Measurements from ENCODE around the gene SLC30A1.

The SLC30A1 gene

DNA sequence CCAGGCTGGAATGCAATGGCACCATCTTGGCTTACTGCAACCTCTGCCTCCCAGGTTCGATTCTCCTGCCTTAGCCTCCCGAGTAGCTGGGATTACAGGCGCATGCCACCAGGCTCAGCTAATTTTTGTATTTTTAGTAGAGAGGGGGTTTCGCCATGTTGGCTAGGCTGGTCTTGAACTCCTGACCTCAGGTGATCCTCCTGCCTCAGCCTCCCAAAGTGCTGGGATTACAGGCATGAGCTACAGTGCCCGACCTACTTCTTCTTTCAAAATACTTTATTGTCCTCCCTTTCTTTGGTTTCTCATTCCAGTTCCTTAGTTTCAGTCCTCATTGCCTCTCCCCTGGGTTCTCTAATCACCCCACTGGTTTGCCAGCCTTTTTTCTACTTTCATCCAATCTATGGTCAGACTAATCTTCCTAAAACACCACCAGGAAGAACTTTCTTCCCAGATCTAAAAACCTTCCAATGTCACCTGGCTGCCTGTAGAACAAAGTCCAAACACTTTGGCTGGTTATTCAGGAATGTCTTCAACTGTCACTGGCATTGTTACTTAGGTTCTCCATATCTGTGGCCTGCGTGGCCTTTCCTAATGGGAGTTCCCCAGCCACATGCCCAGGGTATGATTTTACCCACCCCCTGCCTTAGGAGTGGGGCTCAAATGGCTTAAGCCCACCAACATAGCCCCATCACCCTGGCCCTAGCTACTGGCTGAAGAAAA, 29.0 kb upstream of the SLC30A1 start:
- no peak for DNase-seq (ENCODE audit: low read depth)

GRCh38 chr1:211606914-211607753, 28.2 kb upstream of the SLC30A1 start:
- no peak for DNase-seq (ENCODE audit: low read depth)

DNA sequence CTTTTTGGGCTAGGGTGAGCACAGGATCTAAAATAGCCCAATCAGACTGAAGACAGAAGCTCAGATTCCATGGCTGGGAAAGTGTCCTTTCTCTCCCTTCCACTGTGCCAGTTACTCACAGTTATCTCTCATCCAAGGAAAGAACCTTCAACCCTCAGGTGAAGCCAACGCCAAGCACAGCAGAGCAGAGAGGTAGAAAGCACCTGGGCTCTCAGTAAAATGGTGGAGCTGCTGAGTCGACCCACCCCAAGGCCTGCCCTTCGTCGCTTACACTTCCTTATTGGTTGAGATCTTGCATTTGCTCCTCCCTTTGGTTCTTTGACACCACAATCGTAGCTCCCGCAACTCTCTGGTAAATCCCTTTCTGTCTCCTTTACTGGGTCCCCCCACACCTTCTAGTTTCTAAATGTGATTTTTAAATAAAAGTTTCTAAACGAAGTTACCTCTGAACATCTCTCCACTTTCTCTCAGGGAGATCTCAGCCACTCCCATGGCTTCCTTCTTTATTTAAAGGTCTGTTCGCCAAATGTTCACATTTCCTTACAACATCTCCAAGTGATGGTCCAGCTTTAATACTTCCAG, 27.5 kb upstream of the SLC30A1 start:
- DNase-seq (ENCODE audit: low read depth), result no peak

DNA sequence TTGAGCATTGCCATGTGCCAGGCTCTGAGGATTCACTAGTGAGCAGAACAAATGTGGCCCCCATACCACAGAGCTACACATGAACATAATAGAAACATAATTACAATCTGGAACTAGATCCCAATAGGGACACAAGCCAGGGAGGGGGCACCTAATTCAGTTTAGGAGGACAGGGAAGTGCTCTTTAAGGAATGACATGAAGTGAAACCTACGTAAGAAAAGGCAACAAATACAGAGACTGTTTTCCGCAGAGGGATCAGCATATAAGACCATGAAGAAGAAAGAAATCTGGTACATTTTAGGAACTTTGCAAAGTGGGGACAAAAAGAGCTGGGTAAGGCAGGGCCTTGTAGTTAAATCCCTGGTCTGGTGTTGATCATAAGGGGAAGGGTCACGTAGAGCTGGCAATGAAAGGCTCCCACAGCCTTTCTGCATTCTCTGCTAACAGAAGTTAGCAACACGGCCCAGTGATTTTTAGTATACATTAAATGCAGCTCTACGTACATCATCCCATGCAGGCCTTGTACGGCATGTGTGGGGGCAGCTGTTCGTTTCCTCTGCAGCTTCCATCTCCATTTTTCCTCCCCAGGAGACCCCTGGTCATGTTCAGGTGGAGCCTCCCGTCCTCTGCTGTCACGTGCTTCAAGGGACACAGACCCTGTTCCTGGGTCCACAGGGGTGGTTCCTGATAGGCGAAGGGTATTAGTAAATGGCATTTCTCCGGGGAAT, 26.8 kb upstream of the SLC30A1 start:
- DNase-seq (ENCODE audit: low read depth), result no peak

DNA sequence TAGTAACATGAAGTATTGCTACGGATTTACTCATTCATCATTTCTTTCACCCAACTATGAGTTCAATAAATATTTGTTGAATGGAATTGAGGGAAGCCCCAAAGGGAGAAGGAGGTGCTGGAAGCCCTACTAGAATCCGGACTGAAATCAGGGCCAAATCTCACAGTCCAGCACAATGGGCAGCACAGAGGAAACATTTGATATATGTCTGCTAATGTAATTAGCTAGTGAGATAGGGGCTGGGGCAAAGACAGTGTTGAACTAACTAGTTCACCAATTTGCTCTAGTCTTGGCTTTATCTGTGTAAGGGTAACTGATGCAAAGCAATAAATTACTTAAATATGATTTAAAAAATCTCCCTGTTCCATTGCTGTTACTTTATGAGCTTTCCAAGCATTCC, 26.1 kb upstream of the SLC30A1 start:
- DNase-seq (ENCODE audit: low read depth), result no peak

DNA sequence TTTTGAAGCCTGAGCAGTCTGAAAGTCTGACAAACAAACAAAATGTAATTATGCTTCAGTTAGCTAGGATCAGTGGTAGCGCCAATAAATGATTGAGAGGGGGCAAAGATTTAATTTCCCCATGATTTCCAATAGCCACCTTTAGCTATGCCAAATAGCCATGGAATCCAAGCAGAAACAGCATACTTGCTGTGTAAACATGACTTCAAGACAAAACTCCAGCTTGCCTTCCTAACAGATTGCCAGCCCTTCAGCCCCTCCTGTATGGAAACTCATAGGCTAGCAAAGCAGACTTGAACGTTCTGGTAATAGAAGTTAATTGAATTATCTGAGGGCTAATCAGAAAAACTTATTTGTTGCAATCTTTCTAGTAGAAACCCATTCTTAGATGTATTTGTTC, 25.6 kb upstream of the SLC30A1 start:
- no peak for DNase-seq (ENCODE audit: low read depth)

- no peak for DNase-seq (ENCODE audit: low read depth)
These were observed 24.8 kb upstream of the SLC30A1 start for GRCh38 chr1:211603713-211604112.

GRCh38 chr1:211603191-211603701, 24.3 kb upstream of the SLC30A1 start:
- peak; percentile 77 for DNase-seq (ENCODE audit: low read depth)

DNA sequence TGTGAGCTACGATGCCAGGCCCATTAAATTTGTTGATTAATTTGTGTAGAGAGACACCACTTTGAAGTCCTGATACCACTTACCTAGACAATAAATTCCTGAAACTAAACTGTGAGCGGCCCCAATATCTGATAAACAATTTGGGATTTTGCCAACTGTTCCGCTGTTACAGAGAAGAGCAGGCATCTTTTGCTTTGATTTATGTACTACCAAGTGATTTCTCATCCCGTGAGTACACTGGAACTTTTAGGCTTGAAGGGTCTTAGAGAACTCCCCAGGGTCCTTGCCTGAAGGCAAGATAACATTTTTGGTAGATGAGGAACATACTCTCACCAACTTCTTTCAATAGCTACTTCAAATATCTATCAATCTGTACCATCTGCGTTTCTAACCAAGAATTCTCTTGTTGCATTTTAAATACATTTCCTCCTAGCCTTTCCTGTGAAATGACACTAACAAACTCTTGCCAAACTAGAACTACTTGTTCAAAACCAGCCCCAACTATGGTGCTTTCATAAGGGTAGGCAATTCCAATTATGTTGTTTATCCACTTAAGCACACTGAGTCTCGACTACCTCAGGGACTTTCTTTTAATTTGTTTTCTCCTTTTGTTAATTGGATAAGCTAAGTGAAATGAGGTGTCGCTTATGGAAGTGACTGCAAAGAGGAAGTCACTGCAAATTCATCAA, 23.2 kb upstream of the SLC30A1 start:
- no peak for DNase-seq (ENCODE audit: low read depth)

- DNase-seq (ENCODE audit: low read depth), result no peak
These were observed 22.2 kb upstream of the SLC30A1 start for GRCh38 chr1:211601159-211601558.

DNA sequence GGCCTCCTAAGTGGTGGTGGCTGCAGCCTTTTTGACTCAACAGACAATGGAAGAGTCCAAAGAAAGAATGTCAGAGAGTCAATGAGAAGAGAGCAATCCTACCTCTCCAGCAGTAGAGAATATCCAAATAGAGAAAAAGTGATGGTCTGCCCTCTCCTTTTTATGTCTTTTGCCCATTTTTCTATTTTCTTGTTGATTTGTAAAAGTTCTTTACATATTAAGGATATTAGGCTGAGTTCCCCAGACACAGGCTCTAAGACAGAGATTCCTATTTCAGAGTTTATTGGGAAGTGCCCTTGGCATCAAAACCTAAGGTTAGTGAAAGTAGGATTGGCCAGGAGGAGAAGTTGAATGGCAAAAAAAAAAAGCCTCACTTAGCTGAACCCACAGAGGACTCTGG, 20.3 kb upstream of the SLC30A1 start:
- DNase-seq (ENCODE audit: low read depth), result no peak

DNA sequence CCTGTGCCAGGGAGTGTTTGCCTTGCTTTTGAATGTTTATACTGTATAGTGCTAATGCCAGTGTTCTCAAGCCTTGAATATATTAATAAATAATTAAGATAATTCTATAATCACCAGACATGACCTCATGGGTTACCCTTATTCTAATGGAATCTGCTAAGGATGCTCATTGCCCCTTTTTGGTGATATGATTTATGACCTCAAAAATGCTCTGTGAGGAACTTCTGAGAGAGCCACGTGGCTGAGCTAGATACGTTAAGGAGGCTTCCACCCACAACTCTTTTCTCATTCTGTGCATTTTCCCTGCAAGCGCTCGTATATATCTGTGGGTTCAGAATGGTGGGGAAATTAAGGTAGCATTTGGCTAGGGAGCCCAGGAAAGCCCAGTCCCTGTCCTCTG, 19.6 kb upstream of the SLC30A1 start:
- DNase-seq (ENCODE audit: low read depth), result no peak

- DNase-seq (ENCODE audit: low read depth), result no peak
These were observed 17.6 kb upstream of the SLC30A1 start for GRCh38 chr1:211596418-211597181.

- no peak for DNase-seq (ENCODE audit: low read depth)
These were observed 16.5 kb upstream of the SLC30A1 start for GRCh38 chr1:211595419-211595818.

DNA sequence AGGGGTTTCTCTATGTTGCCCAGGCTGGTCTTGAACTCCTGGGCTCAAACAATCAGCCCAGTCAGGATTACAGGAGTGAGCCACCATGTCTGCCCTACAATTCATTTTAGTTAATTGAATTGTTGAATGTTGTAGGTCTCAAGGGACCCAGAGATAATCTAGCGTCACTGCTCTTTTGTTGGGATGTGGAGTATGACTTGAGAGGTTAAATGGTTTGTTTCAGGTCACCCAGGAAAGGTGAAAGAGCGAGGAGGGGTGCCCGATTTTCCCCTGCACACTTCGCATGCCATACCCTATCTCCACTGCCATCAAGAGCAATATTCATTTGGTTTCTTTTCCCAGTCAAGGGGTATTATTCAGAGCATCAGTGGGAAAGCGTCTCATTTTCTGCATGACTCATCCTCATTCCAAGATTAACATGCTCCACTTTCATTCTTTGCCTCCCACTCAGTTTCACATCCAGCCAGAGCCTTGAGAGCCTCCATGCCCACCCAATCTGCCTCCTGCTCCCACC, 13.1 kb upstream of the SLC30A1 start:
- DNase-seq (ENCODE audit: low read depth), result peak; percentile 90

DNA sequence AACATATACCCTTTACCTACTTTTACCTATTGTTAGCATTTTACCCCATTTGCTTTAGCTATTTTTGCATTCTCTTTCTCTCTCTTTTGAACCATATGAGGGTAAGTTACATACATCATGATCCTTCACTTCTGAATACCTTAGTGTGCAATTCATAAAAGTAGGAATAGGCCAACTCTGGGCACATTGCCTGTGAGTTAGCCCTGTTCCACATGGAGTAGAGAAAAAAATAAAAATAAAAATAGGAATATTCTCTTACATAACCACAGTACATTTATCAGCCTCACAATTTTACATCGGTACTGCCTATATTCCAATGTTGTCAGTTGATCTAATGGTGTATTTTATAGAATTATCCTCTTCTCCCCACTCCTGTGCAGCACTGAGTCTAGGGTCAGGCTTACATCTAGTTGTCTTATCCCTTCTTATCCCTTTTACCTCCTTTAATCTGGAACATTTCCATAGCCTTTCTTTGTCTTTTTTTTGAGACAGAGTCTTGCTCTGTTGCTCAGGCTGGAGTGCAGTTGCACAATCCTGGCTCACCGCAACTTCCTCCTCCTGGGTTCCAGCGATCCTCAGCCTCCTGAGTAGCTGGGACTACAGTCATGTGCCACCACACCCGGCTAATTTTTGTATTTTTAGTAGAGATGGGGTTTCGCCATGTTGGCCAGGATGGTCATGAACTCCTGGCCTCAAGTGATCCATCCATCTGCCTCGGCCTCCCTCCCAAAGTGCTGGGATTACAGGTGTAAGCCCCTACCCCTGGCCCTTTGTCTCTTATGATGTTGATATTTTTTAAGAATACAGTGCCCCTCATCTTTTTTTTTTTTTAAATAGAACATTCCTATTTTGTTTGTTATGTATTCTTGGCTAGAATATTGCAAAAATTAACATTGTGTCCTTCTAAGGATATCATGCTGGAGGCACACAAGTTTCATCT, 11.1 kb upstream of the SLC30A1 start:
- peak; percentile 40 for DNase-seq (ENCODE audit: low read depth)

DNA sequence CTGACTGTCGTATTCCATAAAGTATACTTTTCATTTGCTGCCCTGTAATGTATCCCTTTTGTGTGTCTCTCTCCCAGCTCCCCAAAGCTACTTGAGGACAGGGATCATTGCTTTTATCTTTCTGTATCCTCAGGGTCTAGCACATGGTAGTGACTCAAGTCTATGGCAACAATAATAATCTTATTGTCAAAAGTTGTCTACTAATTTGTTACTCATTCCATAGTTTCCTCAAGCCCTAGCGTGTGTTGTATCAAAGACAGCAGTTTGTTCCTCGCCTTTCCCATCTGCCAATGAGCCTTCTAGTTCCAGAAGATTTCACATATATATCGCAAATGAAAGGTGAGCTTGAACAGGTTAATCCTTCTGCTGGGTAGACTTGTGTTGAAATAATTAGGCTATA, 9.8 kb upstream of the SLC30A1 start:
- no peak for DNase-seq (ENCODE audit: low read depth)

DNA sequence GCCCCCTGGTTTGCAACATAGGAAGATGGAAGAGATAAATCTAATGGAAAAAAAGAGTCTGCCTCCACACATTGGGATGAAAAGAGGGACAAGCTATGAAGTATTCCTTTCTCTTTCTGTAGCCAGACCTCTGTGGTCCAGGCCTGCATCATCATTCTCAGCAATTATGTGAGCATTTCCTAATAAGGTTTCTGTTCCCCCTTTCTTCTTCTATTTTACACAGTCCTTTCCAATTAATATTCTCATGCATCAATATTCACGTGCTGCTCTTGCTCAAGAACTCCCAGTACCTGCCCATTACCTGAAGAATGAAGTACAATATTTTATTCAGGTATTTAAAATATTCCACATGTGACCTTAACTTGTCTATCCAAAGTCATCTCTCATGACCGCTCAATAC, 8.2 kb upstream of the SLC30A1 start:
- DNase-seq (ENCODE audit: low read depth), result no peak

GRCh38 chr1:211586538-211586937, 7.6 kb upstream of the SLC30A1 start:
- no peak for DNase-seq (ENCODE audit: low read depth)

All from ELR (cell line).